Mucosa of descending colon (tissue), 3 donors: ENCODE measurements around the gene SETD2. TPM values are rescaled to one million over a fixed set of nuclear protein-coding genes. Genes with fewer than 3 reads are reported as not detected.

Experiments used
- ATAC-seq: fragments of 200-7000 bp; cut with Tn5 transposase; one replicate; pipeline ENCODE4 v1.9.1; 2020; ENCODE audit warnings: mild to moderate bottlenecking, moderate library complexity
- DNase-seq, 3 donors: peaks; one replicate each; pipeline ENCODE4 v3.0.0-alpha.2; 2020
- H3K36me3 ChIP-seq: fragments of 200-600 bp; one replicate; pipeline ENCODE4 v1.8.0; 2021; ENCODE audit warnings: low read depth, mild to moderate bottlenecking
- H3K4me1 ChIP-seq: fragments of 200-600 bp; one replicate; pipeline ENCODE4 v1.8.0; 2021; ENCODE audit warnings: low read depth, mild to moderate bottlenecking
- H3K4me3 ChIP-seq: fragments of 200-600 bp; one replicate; pipeline ENCODE4 v1.8.0; 2021; ENCODE audit warnings: mild to moderate bottlenecking
- H3K9me3 ChIP-seq: fragments of 200-600 bp; one replicate; pipeline ENCODE4 v1.8.0; 2021; ENCODE audit warnings: mild to moderate bottlenecking
- intact Hi-C, 2 donors: fragments of 100-400 bp; cut with DNase I in 1 of 2; cut with micrococcal nuclease in 1 of 2; formaldehyde crosslinking; loops; one replicate each; pipeline versions ENCODE4 v1.11.0 to v1.11.1; 2022; cut with DNase I, micrococcal nuclease
- total RNA-seq, 3 donors: library from RNA; stranded (reverse); fragmentation: NEBNext Ultra II Directional in 2 of 3; extraction: Animal tissue kit (Norgen Biotek cat#: 25700) in 2 of 3; gene quantifications; one replicate each; pipeline versions ENCODE4 v1.2.1 to v1.2.4, GENCODE V29; 2021 to 2023
- TF ChIP-seq, protein P1 (sequence below): fragments of 200-600 bp; IDR thresholded peaks from one replicate; pipeline ENCODE4 v1.8.0; 2022; ENCODE audit warnings: antibody characterized with exemption, mild to moderate bottlenecking
- donor health status: DM: no; HTN: no; CAD: no; lungs with moderate emphysema.
- donor health status: DM: no; HTN: no; CAD: no.
- donor health status: DM: no; HTN: yes; CAD: no.

Gene SETD2
- total RNA-seq, 3 donors from 2014 or later = 41.5 to 71.1 (median 50.4) TPM

DNA sequence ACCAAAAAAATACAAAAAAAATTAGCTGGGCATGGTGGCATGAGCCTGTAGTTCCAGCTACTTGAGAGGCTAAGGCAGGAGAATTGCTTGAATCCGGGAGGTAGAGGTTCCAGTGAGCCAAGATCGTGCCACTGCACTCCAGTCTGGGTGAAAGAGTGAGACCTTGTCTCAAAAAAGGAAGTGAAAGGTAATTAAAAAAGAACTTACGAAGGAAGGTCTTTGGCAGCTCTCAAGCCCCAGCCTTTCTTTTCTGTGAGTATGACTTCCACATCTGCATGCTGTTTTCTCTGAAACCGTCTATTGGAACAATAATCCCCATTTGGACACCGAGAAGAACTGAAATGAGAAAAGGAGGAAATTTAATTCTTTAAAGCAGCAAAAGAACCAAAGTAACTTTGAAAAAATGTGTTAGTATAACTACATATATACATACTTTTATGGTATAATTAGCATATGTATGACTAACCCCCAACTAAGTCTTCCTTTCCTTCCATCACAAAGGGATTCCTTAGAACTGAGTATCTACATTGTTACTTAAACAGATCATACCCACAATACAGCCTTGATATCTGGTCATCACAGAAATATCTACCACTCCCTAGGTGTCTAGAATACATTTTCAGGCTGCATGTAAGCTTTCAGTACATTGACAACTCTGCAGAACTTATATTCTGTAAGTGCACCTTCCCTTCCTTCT, 50.1 kb downstream of the SETD2 start:
- intact Hi-C loops = no loop called here
- Histone ChIP-seq H3K9me3 (no peaks in the 10 kb centered on the region), H3K4me3 (no peak overlapping the region), H3K4me1 (no peaks in the 10 kb centered on the region), H3K36me3 (no peaks in the 10 kb centered on the region)
- ATAC-seq (no peak), DNase-seq (no peak)
- TF ChIP-seq, protein P1, sequence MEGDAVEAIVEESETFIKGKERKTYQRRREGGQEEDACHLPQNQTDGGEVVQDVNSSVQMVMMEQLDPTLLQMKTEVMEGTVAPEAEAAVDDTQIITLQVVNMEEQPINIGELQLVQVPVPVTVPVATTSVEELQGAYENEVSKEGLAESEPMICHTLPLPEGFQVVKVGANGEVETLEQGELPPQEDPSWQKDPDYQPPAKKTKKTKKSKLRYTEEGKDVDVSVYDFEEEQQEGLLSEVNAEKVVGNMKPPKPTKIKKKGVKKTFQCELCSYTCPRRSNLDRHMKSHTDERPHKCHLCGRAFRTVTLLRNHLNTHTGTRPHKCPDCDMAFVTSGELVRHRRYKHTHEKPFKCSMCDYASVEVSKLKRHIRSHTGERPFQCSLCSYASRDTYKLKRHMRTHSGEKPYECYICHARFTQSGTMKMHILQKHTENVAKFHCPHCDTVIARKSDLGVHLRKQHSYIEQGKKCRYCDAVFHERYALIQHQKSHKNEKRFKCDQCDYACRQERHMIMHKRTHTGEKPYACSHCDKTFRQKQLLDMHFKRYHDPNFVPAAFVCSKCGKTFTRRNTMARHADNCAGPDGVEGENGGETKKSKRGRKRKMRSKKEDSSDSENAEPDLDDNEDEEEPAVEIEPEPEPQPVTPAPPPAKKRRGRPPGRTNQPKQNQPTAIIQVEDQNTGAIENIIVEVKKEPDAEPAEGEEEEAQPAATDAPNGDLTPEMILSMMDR = no peak

DNA sequence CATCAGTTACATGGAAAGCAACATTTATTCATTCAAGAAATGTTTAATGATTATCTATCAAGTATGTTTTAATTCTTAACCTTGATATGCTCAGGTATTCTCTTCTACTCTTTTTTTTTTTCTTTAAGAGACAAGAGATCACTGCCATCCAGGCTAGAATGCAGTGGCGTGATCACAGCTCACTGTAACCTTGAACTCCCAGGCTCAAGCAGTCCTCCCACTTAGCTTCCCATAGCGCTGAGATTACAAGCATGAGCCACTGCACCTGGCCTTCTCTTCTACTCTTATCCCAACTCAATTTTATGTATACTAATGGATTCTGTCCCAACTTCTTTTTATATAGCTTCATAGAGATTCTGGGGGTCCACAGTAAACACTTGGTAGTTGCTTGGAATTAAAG, 50.9 kb downstream of the SETD2 start:
- TF ChIP-seq, protein P1 = no peak
- Histone ChIP-seq H3K4me1 (no peaks in the 10 kb centered on the region), H3K36me3 (no peaks in the 10 kb centered on the region), H3K4me3 (no peak overlapping the region), H3K9me3 (no peaks in the 10 kb centered on the region)
- no peak for DNase-seq
- no peak for ATAC-seq
- intact Hi-C loops = no loop called here

GRCh38 chr3:47109393-47109792, 54.5 kb downstream of the SETD2 start:
- DNase-seq = no peak
- H3K36me3 ChIP-seq = peaks cover 3% of the 10 kb centered on the region
- no peak for ATAC-seq
- H3K9me3 ChIP-seq = no peaks in the 10 kb centered on the region
- intact Hi-C loops = no loop called here
- no peak overlapping the region for H3K4me3 ChIP-seq
- no peaks in the 10 kb centered on the region for H3K4me1 ChIP-seq
- TF ChIP-seq, protein P1 = no peak

- DNase-seq (no peak), ATAC-seq (no peak)
- TF ChIP-seq, protein P1 = no peak
- Histone ChIP-seq H3K4me1 (no peaks in the 10 kb centered on the region), H3K9me3 (no peaks in the 10 kb centered on the region), H3K36me3 (peaks cover 3% of the 10 kb centered on the region), H3K4me3 (no peak overlapping the region)
- intact Hi-C loops = no loop called here
These were observed 55.4 kb downstream of the SETD2 start for GRCh38 chr3:47108546-47108945.

DNA sequence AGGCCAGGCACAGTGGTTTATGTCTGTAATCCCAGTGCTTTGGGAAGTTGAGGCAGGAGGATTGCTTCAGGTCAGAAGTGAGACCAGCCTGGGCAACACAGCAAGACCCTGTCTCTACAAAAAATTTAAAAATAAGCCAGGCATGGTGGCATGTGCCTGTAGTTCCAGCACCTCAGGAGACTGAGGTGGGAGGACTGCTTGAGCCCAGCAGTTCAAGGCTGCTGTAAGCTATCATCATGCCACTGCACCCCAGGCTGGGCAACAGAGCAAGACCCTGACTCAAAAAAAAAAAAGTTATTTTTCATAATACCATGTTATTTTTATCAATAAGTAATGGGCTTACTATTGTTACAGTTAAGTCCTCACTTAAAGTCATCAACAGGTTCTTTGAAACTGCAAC, 59.7 kb downstream of the SETD2 start:
- intact Hi-C loops = no loop called here
- no peak for DNase-seq
- no peaks in the 10 kb centered on the region for H3K9me3 ChIP-seq
- TF ChIP-seq, protein P1 = no peak
- ATAC-seq = no peak
- no peak overlapping the region for H3K4me3 ChIP-seq
- H3K4me1 ChIP-seq = no peaks in the 10 kb centered on the region
- peaks cover 3% of the 10 kb centered on the region for H3K36me3 ChIP-seq

GRCh38 chr3:47103619-47104018, 60.3 kb downstream of the SETD2 start:
- TF ChIP-seq, protein P1 = no peak
- H3K36me3 ChIP-seq = peaks cover 3% of the 10 kb centered on the region
- DNase-seq (no peak), ATAC-seq (no peak)
- no peaks in the 10 kb centered on the region for H3K9me3 ChIP-seq
- intact Hi-C loops = no loop called here
- H3K4me3 ChIP-seq = no peak overlapping the region
- no peaks in the 10 kb centered on the region for H3K4me1 ChIP-seq
